ENCODE measurements around the gene FGD6.
"Not testable (repeated sequence)": the region's sequence is repeated elsewhere in the genome, so short reads cannot be mapped to it uniquely, and the experiment has no call there.

The FGD6 gene

DNA sequence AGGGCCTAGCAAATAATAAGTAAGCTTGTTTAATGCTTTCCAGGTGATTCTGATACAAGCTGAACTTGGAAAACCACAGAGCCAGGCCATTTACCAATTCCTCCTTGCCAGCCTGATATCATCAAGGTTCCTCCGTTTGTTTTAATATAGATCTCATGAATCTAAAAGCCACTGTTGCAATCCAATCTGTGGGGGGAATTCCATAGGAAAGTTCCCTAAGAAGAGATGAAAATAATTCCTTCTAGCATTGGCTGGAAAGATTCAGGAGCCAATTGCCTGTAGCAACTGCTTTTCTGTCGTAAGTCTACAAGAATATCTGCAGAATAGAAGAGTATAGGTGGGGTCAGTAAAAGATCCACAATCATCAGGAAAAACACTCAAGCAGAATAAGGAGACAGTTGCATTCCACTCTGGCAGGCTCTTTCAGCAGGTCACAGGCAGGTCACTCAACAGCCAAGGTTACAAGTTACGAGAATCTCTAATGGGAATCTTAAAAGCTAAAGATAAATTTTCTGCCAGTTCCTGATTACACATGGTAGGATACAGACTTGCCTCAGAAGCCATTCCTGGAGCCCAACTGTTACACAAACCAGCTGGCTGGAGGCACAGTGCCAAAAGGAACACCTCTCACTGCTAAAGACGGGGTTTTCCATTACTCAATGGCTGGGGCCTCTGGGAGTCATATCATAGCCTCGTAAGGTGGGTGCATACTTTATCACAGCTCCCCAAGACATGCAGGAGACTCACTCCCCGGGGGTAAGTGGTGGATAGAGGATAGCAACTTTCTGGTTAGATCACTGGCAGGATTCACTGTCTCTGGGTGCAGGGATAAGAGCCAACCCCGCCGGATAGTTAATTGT lies 43.6 kb downstream of the FGD6 start:
- DNase-seq = no peak

DNA sequence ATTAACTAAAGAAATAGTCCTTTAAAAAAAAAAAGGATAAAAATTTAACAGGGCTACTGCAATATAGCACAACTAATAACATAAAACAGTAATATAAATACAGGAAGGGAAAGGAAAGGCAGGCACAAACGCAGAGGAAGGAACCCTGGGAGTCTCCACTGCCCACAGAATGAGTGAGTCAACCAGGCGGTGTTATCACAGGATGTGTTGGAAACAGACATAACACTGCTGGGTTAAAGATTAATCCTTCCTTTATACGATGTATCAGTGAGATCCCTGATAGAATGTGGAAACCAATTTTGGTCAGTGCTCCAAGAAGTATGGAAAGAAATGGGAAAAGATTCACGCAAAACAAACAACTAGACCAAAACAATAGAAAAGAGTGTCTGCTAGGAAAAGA lies 47.9 kb downstream of the FGD6 start:
- no peak for DNase-seq

DNA sequence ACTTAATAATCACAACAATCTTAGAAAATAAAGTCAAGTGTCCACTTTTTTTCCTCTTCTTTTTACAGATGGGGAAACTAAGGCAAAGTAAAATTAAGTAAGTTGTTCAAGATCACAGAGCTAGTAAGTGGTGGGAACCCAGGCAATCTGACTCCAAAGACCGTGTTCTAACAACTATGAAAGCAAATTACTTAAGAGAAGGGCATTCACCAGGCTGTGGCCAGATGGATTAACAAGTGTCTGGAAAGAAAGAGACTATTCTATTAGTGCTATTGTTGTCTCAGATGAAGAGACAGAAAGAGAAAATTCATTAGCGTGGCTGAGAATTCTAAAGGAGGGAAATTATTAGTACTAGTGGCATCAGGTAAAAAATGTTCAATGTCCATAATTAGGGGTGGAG lies 48.5 kb downstream of the FGD6 start:
- no peak for DNase-seq

DNA sequence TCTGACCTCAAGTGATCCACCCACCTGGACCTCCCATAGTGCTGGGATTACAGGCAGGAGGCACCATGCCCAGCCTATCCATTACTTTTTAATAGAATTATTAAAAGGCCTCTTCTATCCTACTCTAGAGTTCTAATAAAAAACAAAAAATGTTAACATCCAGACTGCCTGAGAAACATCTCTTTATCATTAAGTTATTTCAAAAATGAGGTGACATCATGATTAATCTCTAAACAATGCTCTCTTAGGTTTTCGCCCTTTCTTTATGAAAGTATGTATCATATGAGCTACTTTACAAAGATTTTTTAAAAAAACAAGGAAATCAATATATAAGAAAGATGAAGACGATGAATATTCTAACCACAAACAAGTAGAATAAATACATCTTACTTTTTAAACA lies 52.6 kb downstream of the FGD6 start:
- no peak for DNase-seq

DNA sequence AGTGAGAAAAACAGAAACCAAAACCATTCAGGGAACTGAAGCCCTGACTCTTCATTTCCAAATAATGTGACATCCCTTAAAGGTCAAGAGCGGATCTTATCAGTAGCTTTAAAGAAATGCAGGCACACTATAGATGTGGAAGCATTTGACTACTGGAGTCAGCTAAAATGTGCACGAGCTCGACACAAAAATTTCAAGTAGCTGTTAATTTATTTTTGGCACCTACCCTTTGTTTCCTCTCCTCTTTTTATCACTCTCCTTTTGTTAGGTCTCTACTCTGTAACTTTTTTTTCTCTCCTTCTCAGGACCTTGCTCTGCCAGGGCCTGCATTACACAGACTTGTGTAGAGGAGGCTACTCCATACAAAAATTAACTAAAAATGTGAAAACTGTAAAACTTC lies 58.3 kb downstream of the FGD6 start:
- DNase-seq = no peak

DNA sequence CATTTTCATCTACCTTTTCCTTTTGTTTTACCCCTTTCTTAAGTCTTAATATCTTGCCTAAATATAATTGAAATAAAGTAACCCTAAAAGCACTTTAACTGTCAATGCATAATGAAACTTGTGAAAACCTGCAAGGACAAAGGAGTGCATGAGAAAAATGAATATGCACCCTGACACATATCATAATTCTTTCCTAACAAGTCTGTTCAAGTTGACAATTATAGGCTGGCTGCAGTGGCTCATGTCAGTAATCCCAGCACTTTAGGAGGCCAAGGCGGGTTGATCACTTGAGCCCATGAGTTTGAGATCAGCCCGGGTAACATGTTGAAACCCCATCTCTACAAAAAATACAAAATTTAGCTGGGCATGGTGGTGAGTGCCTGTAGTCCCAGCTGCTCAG lies 65.4 kb downstream of the FGD6 start:
- DNase-seq = no peak

DNA sequence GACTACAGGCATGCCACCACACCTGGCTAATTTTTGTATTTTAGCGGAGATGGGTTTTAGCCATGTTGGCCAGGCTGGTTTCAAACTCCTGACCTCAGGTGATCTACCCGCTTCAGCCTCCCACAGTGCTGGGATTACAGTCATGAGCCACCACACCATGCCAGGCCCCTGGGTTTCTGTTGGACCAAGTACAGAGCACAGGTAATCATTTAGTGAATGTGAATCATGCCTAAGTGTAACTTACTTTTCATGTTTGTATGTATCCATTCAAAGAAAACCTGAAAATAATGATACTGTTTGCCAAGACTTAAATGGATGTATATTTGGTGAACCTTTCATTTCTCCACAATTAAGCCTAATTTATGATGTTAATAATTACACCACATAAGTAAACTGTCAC lies 65.9 kb downstream of the FGD6 start:
- no peak for DNase-seq

DNA sequence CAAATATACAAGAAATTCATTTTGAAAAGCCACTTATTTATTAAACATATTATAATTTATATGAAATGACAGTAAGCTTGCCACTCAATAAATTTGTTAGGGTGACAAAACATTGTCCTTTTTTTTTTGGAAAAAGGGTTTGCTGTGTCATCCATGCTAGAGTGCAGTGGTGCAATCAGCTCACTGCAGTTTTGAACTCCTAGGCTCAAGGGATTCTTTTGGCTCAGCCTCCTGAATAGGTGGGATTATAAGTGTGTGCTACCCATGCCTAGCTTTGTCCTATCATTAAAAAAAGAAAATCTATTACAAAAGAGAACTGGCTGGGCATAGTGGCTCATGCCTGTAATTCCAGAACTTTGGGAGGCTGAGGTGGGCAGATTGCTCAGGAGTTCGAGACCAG lies 66.8 kb downstream of the FGD6 start:
- DNase-seq = no peak

DNA sequence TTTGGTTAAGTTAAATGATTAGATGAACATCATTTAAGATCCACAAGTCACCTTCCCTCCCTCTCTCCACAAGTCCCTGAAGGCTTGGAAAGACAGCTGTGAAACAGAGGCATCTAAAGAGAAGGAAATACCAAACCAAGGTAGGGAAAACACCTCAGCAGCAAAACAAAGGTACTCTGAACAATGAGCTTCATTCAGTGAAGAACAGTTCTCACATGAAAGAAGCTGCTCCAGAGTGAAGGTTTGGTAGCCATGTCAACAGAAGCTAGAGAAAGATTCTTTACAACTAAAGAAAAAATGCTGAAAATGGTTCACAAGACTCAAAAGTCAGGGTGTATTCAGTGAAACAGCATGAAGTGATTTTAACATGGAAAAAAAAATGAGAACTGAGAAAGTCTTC lies 69.4 kb downstream of the FGD6 start:
- no peak for DNase-seq

DNA sequence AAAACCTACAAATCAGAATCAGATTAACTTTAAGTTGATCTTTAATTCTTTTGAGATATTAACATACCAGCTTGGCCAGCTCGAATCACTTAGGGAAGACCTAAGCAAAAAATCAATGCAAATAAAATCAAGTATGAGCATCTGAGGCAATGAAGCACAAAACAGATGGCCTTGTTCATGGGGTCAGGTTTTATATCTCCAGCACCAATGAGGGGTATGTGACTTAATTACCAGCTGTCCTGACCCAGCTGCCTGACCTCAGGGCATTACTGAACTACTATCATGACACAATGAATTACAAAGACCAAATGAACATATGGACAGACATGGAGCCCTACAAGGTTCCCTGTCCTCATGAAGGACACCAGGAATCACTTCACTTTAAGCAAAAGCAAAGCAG lies 70.5 kb downstream of the FGD6 start:
- DNase-seq = no peak

DNA sequence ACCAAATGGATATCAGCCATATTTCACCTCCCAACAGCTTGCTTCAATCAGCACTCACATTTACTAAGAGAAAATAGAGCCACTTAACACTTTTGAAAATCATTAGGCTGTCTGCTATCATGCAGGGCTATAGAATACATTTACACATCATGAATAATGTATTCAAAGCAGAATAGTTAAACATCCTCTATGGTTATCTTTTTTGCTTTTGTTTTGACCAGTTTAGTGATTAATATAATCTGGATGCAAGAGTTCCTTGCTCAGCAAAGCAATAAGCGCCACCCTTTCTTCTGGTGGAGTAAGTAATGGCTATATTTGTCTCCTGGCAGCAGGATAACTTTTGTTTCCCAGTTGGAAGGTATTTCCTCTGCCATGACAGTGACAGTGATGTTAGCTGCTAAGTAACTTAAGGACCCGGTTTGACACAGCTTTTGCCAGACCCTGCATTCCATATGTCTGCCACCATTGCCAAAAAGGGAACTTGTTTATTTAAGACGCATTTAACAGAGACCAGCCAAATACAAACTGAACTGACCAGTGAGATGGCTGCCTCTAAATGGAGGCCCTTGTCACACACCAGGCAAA lies 73.6 kb downstream of the FGD6 start:
- DNase-seq = no peak

DNA sequence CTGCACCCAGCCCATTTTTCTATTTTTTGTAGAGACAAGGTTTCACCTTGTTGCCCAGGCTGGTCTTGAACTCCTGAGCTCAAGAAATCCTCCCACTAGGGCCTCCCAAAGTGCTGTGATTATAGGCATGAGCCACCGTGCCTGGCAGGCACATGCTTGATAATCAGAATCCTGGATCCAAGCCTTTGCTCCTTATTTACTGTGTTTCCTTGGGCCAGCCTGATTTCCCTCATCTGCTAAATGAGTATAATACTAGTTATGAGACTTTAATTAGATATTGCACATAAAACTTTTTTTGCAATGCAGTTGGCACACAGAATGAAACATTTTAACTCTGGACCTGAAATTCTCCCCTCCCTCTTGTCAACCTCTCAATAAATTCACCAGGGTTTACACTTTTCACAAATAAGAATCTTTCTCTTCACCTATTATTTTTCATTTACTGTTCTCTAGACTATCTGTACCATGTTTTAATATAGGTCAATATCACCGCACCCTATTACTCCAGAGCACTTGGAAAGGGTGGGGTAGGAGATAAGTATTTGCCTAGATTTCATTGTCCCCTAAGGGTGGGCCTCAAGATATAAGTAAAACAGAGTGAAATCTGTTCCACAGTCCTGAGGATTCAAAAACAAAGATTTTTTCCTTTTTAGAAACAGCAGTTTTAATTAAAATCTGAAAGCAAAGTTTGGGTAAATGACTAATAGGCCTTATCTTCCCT lies 74.7 kb downstream of the FGD6 start:
- DNase-seq = no peak

DNA sequence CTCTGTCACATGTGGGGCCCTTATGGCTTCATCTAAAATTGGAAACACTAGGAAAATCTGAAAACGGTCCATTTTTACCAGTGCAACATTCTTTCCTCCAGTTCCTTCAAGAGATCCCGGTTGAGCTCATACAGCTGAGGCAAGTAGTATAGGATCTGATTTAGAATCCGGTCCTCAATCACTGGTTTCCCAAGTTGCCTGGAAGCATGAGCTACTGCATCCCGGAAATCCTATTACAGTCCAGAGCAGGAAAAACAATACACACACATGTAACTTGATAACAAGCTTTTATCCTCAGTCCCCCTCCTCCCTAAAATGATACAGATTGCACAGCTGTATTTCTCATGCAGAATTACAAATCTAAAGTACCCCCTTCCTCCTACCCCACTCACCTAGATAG lies 76.0 kb downstream of the FGD6 start:
- no peak for DNase-seq

DNA sequence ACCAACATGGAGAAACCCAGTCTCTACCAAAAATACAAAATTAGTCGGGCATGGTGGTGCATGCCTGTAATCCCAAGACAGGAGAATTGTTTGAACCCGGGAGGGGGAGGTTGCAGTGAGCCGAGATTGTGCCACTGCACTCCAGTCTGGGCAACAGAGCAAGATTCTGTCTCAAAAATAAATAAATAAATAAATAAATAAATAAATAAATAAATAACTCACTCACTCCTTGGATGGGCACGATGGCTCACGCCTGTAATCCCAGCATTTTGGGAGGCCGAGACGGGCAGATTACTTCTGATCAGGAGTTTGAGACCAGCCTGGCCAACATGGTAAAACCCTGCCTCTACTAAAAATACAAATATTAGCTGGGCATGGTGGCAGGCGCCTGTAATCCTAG lies 79.2 kb downstream of the FGD6 start:
- DNase-seq = not testable (repeated sequence)

DNA sequence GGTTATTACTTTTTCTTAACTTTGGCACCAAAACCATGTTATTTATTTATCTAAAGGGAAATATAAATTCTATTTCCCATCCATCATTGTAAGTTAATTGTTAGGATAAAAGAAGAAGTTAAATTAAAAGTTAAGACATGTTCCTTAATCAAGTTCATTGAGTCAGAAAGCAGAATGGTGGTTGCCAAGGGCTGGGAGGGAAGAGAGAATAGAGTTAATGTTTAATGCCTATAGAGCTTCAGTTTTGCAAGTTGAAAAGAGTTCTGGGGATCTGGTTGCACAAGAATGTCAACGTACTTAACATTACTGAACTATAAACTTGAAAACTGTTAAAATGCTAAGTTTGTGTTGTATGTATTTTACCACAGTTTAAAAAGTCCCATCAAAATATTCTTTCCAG lies 80.7 kb downstream of the FGD6 start:
- no peak for DNase-seq

DNA sequence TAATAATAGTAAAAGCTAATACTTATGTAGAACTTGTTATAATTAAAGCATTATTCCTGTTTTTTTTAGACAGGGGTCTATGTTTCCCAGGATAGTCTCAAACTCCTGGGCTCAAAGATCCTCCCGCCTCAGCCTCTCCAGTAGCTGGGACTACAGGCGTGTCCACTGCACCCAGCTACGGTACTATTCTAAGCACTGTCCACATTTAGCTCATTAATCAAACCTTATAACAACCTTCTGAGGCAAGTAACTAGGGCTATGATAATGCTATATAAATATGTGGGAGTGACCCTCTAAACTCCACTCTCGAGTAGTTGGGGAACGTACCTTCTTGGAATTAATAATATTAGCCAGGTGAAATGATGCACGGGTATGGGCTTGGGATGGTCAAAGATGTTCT lies 83.2 kb downstream of the FGD6 start:
- DNase-seq = no peak

DNA sequence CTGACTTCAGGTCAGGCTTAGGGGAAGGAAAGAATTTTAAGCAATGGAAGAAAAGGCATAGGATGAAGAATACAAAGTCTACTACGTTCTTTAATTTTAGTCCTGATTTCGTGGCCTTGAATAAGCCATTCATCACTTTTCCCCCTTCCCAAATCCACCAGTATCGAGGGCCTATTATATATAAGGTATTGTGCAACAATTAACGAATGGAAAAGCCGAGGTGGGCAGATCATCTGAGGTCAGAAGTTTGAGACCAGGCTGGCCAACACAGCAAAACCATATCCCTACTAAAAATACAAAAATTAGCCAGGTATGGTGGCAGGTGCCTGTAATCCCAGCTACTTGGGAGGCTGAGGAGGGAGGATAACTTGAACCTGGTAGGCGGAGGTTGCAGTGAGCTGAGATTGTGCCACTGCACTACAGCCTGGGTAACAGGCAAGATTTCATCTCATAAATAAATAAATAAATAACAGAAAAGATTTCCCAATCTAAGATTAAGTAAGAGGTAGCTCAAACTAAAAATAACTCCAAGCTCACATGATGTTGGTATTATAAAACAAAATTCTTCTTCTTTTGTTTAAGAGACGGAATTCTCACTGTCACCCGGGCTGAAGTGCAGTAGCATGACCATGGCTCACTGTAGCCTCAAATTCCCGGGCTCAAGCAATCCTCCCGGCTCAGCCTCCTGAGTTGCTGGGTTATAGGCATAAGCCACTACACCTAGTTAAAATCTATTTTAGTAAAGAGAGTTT lies 85.5 kb downstream of the FGD6 start:
- no peak for DNase-seq

DNA sequence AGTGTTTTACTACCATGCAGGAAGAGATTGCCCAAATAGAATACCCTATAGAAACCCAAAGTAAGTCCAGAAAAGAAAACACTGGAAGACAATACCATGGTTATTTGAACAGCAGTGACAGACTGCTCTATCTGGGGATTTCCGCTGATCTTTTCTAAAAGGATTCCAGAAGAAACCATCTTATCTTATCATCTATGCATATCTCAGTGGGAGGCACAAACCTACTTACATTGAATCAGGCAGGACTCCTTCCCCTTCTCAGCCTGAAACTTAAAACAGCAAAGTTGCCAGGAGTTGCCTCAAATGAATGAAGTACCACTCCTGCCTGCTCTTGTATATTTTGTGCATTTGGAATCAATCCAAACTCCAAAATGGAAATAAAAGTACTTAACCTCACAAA lies 87.2 kb downstream of the FGD6 start:
- DNase-seq = no peak

DNA sequence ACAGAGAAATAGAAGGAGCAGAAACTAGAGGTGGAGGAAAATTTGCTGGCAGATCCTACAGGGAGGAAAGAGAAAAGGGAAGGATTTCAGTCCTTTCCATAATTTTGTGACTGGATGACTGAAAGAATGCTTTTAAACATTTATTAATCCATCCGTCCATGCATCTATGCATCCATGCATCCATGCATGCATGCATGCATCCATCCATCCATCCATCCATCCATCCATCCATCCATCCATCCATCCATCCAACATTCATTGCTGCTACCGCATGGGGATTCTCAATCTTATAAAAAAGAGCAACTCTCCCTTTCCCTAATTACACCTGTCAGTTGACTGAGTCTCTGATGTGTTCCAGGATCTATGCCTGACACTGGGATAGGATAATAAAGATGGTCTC lies 88.2 kb downstream of the FGD6 start:
- no peak for DNase-seq

DNA sequence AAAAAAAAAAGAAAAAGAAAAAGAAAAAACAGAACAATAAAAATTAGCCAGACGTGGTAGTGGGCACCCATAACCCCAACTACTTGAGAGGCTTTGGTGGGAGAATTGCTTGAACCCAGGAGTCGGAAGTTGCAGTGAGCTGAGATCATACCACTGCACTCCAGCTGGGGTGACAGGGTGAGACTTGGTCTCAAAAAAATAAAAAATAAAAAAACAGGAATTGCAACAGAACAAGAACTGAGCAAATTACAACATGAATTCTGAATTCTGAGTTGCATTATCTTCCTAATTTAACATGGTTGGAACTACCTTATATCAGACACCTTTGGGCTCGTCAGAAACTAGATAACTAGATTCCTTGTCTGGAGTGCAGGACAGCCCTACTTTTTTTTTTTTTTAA lies 90.5 kb downstream of the FGD6 start:
- DNase-seq = no peak

DNA sequence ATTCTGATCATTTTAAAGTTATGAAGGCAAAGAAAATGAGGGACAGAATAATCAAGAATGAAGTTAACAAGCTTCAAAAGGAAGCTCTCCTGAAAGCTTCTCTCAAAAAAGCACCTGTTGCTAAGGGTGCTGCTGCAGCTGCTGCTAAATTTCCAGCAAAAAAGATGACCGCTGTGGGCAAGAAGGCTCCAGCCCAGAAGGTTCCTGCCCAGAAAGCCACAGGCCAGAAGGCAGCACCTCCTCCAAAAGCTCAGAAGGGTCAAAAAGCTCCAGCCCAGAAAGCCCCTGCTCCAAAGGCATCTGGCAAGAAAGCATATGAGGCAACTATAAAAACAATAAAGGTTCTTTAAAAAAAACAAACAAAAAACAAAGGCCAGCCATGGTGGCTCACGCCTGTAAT lies 91.2 kb downstream of the FGD6 start:
- DNase-seq = no peak

DNA sequence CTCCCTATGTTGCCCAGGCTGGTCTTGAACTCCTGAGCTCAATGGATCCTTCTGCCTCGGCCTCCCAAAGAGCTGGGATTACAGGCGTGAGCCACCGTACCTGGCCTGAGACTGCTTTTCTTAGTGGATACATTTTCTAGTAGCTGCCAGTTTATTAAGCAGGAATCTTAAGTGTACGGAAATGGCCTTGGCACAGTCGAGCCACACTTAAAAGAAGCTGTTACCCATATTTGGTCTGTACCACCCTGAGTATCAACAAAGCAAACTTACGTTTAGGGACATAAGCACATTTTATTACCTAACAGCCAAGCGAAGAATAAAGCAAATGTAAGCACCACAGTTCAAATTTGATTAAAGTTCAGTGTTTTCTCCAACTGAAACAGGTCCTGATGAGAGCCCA lies 93.2 kb downstream of the FGD6 start:
- DNase-seq = no peak

DNA sequence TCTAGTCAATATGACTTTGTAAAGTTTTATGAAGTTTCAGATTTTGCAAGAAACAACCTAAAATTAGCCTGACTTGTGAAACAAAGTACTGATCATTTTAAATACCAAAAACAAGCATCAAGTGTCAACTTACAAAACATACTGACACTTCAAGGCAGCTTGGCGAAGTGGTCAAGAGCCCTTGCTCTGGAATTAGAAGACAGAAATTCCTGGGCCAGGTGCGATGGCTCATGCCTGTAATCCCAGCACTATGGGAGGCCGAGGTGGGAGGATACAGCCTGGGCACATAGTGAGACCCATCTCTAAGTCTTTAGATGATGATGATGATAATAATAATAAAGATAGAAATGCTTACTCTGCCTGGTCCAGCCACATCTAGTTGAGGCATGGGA lies 98.5 kb downstream of the FGD6 start:
- no peak for DNase-seq

Measured in CD4-positive, alpha-beta T cell treated with Interferon gamma for 1 hour (primary cell).